H1 (cell line): ENCODE results near the gene SERPINE2. TPM values are rescaled to one million over a fixed set of nuclear protein-coding genes. Genes with fewer than 3 reads are reported as not detected.

Experiments used
- CTCF ChIA-PET: fragments of 300-600 bp; sonication (Branson Sonifier 250); formaldehyde crosslinking; loops from one replicate; lab custom pipeline; 2021; ENCODE audit not compliant: partially characterized antibody; lab: Charles Lee
- POLR2A ChIA-PET: fragments of 300-600 bp; sonication (Branson Sonifier 250); formaldehyde crosslinking; loops from one replicate; lab custom pipeline; 2021; ENCODE audit warnings: inconsistent platforms; ENCODE audit not compliant: partially characterized antibody; lab: Charles Lee
- DNase-seq, 2 experiments: peaks; one replicate each; pipeline versions ENCODE4 v3.0.0 to v3.0.0-alpha.2; 2010 to 2022; ENCODE audit warnings: low spot score in 2 of 2, low read depth in 1 of 2, mixed read lengths in 1 of 2
- FAIRE-seq: peaks from 2 replicates; lab custom pipeline; 2011; peaks lifted over from hg19 to GRCh38; lab: Jason Lieb, UNC
- H2AFZ ChIP-seq: 2 replicates; pipeline ENCODE4 v1.8.1; 2012; ENCODE audit warnings: low read length, inconsistent platforms
- H2AK5ac ChIP-seq: 2 replicates; pipeline ENCODE4 v1.6.1; 2013; ENCODE audit warnings: low read depth, low read length
- H2BK120ac ChIP-seq: replicated peaks from 2 replicates; pipeline ENCODE3; 2013; ENCODE audit warnings: low read depth, low read length, inconsistent platforms
- H2BK12ac ChIP-seq: 2 replicates; pipeline ENCODE4 v1.6.1; 2013; ENCODE audit warnings: low read depth, low read length
- H2BK15ac ChIP-seq: 2 replicates; pipeline ENCODE4 v1.6.1; 2013; ENCODE audit warnings: low read length
- H2BK20ac ChIP-seq: 2 replicates; pipeline ENCODE4 v1.6.1; 2013; ENCODE audit warnings: low read length
- H2BK5ac ChIP-seq: 2 replicates; pipeline ENCODE4 v1.6.1; 2013; ENCODE audit warnings: low read depth, low read length
- H3K14ac ChIP-seq: 2 replicates; pipeline ENCODE4 v1.6.1; 2013; ENCODE audit warnings: inconsistent platforms; ENCODE audit not compliant: insufficient read length
- H3K18ac ChIP-seq: 2 replicates; pipeline ENCODE4 v1.6.1; 2013; ENCODE audit warnings: low read length; ENCODE audit errors: extremely low read depth
- H3K23ac ChIP-seq: 2 replicates; pipeline ENCODE4 v1.6.1; 2013; ENCODE audit warnings: inconsistent platforms; ENCODE audit not compliant: insufficient read length
- H3K23me2 ChIP-seq: 2 replicates; pipeline ENCODE4 v1.6.1; 2013; ENCODE audit warnings: low read depth, low read length
- H3K27ac ChIP-seq: 2 replicates; pipeline ENCODE4 v1.6.1; 2011; ENCODE audit warnings: low read depth, low read length, inconsistent platforms
- H3K27me3 ChIP-seq, 4 experiments: replicated peaks in 1 of 4; 1 replicate in 1 of 4; 2 replicates in 3 of 4; pipeline versions ENCODE4 v1.6.1 to v1.8.1; 2011 to 2013; ENCODE audit warnings: low read length in 3 of 4, mild to moderate bottlenecking in 3 of 4, inconsistent platforms in 2 of 4, mixed read lengths in 2 of 4, moderate library complexity in 1 of 4; ENCODE audit not compliant: control insufficient read depth in 3 of 4, insufficient read depth in 3 of 4; ENCODE audit errors: extremely low read depth in 1 of 4
- H3K36me3 ChIP-seq, 4 experiments: 2 replicates each; pipeline versions ENCODE4 v1.6.1 to v1.8.1; 2011 to 2013; ENCODE audit warnings: mild to moderate bottlenecking in 4 of 4, low read length in 3 of 4, moderate library complexity in 2 of 4, control low read depth in 1 of 4, inconsistent platforms in 1 of 4; ENCODE audit not compliant: insufficient read depth in 4 of 4, control insufficient read depth in 2 of 4
- H3K4ac ChIP-seq: replicated peaks from 2 replicates; pipeline ENCODE3; 2013; ENCODE audit warnings: low read length, low read depth, mixed read lengths, inconsistent platforms; ENCODE audit not compliant: insufficient read length
- H3K4me1 ChIP-seq, 4 experiments: replicated peaks in 1 of 4; 1 replicate in 1 of 4; 2 replicates in 3 of 4; pipeline versions ENCODE4 v1.6.1 to v1.8.1; 2011 to 2013; ENCODE audit warnings: low read length in 3 of 4, inconsistent platforms in 2 of 4, mixed read lengths in 1 of 4; ENCODE audit not compliant: insufficient read depth in 4 of 4, control insufficient read depth in 3 of 4
- H3K4me2 ChIP-seq, 2 experiments: 2 replicates each; pipeline versions ENCODE4 v1.6.1 to v1.8.1; 2011 to 2013; ENCODE audit warnings: low read depth in 2 of 2, low read length in 2 of 2, control low read depth in 1 of 2, inconsistent platforms in 1 of 2, mild to moderate bottlenecking in 1 of 2; ENCODE audit not compliant: insufficient read depth in 1 of 2
- H3K4me3 ChIP-seq, 4 experiments: fragments of 200-600, 300-600 bp in 1 of 4; sonication (generic), shearing (Covaris generic), sonication (Bioruptor Twin) in 1 of 4; 2 replicates each; pipeline versions ENCODE4 v1.5.1 to v1.8.1; 2011 to 2016; ENCODE audit warnings: low read length in 4 of 4, low read depth in 3 of 4, control low read depth in 2 of 4, inconsistent platforms in 2 of 4, mild to moderate bottlenecking in 2 of 4, mixed read lengths in 1 of 4, moderate library complexity in 1 of 4; ENCODE audit not compliant: insufficient read depth in 2 of 4; ENCODE audit errors: extremely low read depth in 1 of 4
- H3K56ac ChIP-seq: replicated peaks from 2 replicates; pipeline ENCODE3; 2013; ENCODE audit warnings: low read depth, mild to moderate bottlenecking, mixed read lengths, low read length, inconsistent platforms; ENCODE audit not compliant: insufficient read length
- H3K79me1 ChIP-seq: 2 replicates; pipeline ENCODE4 v1.6.1; 2013; ENCODE audit warnings: low read depth, low read length, control low read depth
- H3K79me2 ChIP-seq, 2 experiments: 2 replicates each; pipeline versions ENCODE4 v1.6.1 to v1.8.1; 2012 to 2013; ENCODE audit warnings: low read length in 2 of 2, mild to moderate bottlenecking in 2 of 2, inconsistent platforms in 1 of 2; ENCODE audit not compliant: insufficient read depth in 2 of 2, control insufficient read depth in 1 of 2
- H3K9ac ChIP-seq, 4 experiments: replicated peaks in 1 of 4; 1 replicate in 1 of 4; 2 replicates in 3 of 4; pipeline versions ENCODE4 v1.6.1 to v1.8.1; 2011 to 2013; ENCODE audit warnings: low read depth in 3 of 4, low read length in 3 of 4, control low read depth in 2 of 4, mild to moderate bottlenecking in 2 of 4, moderate library complexity in 2 of 4, inconsistent platforms in 1 of 4; ENCODE audit errors: extremely low read depth in 1 of 4
- H3K9me3 ChIP-seq, 2 experiments: 2 replicates each; pipeline versions ENCODE4 v1.6.1 to v1.8.1; 2012 to 2013; ENCODE audit warnings: mild to moderate bottlenecking in 2 of 2, moderate library complexity in 2 of 2, control low read depth in 1 of 2, inconsistent platforms in 1 of 2, low read depth in 1 of 2, low read length in 1 of 2, mixed read lengths in 1 of 2; ENCODE audit not compliant: insufficient read depth in 2 of 2
- H4K20me1 ChIP-seq, 2 experiments: replicated peaks in 1 of 2; 2 replicates each; pipeline versions ENCODE3 to v1.8.1; 2011 to 2013; ENCODE audit warnings: inconsistent platforms in 2 of 2, low read length in 2 of 2, mild to moderate bottlenecking in 1 of 2; ENCODE audit not compliant: insufficient read depth in 2 of 2, control insufficient read depth in 1 of 2
- H4K5ac ChIP-seq: 2 replicates; pipeline ENCODE4 v1.6.1; 2013; ENCODE audit warnings: low read length, low read depth, mixed read lengths, inconsistent platforms; ENCODE audit not compliant: insufficient read length
- H4K8ac ChIP-seq: 2 replicates; pipeline ENCODE4 v1.8.0; 2013; ENCODE audit warnings: mild to moderate bottlenecking, moderate library complexity, low read length, inconsistent platforms; ENCODE audit not compliant: insufficient read depth; ENCODE audit errors: extremely low read depth
- H4K91ac ChIP-seq: replicated peaks from 2 replicates; pipeline ENCODE3; 2013; ENCODE audit warnings: low read length, mixed read lengths, inconsistent platforms; ENCODE audit not compliant: insufficient read length
- ASH2L ChIP-seq: fragments of 200-600, 300-600 bp; sonication (generic); IDR thresholded peaks from one replicate; pipeline ENCODE4 v1.7.1; 2017; ENCODE audit warnings: low read length
- CHD2 ChIP-seq: IDR thresholded peaks from 2 replicates; pipeline ENCODE4 v1.6.1; 2012; ENCODE audit warnings: low read length, improper control_type of control experiment
- JUND ChIP-seq: IDR thresholded peaks from 2 replicates; pipeline ENCODE4 v1.6.1; 2011; ENCODE audit warnings: mild to moderate bottlenecking, improper control_type of control experiment, low read length
- NANOG ChIP-seq: IDR thresholded peaks from 2 replicates; pipeline ENCODE4 v1.6.1; 2011; ENCODE audit warnings: low read length, low read depth, mild to moderate bottlenecking, inconsistent platforms; ENCODE audit not compliant: insufficient read depth, poor library complexity, severe bottlenecking
- POLR2AphosphoS5 ChIP-seq: IDR thresholded peaks from 2 replicates; pipeline ENCODE4 v1.6.1; 2011; ENCODE audit warnings: low read depth, low read length
- RNF2 ChIP-seq: fragments of 200-900, 300-1000 bp; sonication (generic); IDR thresholded peaks from 2 replicates; pipeline ENCODE4 v1.7.1; 2016; ENCODE audit warnings: borderline replicate concordance, low read depth, mild to moderate bottlenecking, antibody characterized with exemption, low read length; ENCODE audit not compliant: poor library complexity, severe bottlenecking; ENCODE audit errors: missing control alignments
- RXRA ChIP-seq: IDR thresholded peaks from 2 replicates; pipeline ENCODE4 v1.6.1; 2011; ENCODE audit warnings: low read depth, mild to moderate bottlenecking, low read length, moderate library complexity; ENCODE audit not compliant: insufficient read depth
- TAF1 ChIP-seq: IDR thresholded peaks from 2 replicates; pipeline ENCODE4 v1.6.1; 2011; ENCODE audit warnings: mild to moderate bottlenecking, low read depth, low read length
- USF2 ChIP-seq: IDR thresholded peaks from 2 replicates; pipeline ENCODE4 v1.6.1; 2011; ENCODE audit warnings: low read length, improper control_type of control experiment
- WGBS, 2 experiments: shearing (Covaris generic) in 1 of 2; methylation state at CpG; one replicate each; pipeline versions ENCODE4 v1.1.6 to v1.1.7; 2013 to 2015; ENCODE audit warnings: low lambda C conversion rate in 2 of 2, mixed read lengths in 2 of 2, inconsistent platforms in 1 of 2, low coverage in 1 of 2, missing lambda C conversion rate in 1 of 2; ENCODE audit not compliant: insufficient replicate concordance in 2 of 2, insufficient coverage in 1 of 2, insufficient read length in 1 of 2; ENCODE audit errors: extremely low coverage in 1 of 2, missing lambda C conversion rate in 1 of 2; 5-methylcytosine and 5-hydroxymethylcytosine counted together
- polyA plus RNA-seq, 7 experiments: library from polyadenylated mRNA; depleted of rRNA in 3 of 7; stranded (reverse) in 5 of 7; unstranded in 2 of 7; fragments of >200 nt in 5 of 7; fragments of 200-250 nt in 2 of 7; gene quantifications; 1 replicate in 5 of 7; 2 replicates in 1 of 7; 4 replicates in 1 of 7; pipeline versions ENCODE4 v1.2.1 to v1.2.3, GENCODE V29; 2011 to 2013; ENCODE audit warnings: missing spikeins in 2 of 7, mixed read lengths in 2 of 7
- total RNA-seq: library from RNA; stranded (reverse); fragmentation: NEBNext Ultra II Directional; extraction: Animal tissue kit (Norgen Biotek cat#: 25700); gene quantifications from 2 replicates; pipeline ENCODE4 v1.2.1, GENCODE V29; 2021

The SERPINE2 gene
- total and polyA plus RNA-seq, 2 of the 8 experiments (the other 6 are each of a cell fraction or from before 2014, with no cell fraction given), result 26.2 to 76.0 TPM

- DNase-seq, result peak; percentile 75 to 99
- peak; percentile 52 for FAIRE-seq
- TF ChIP-seq TAF1 (peak; percentile 98), JUND (peak; percentile 57; the same call in 1 of the 2 replicates), NANOG (peak; percentile 8), CHD2 (no peak), POLR2AphosphoS5 (peak; percentile 98), ASH2L (peak; percentile 100), RNF2 (no peak), USF2 (no peak), RXRA (no peak)
These were observed 81.8 kb downstream of the SERPINE2 start, which contains the start of gene MRPL44 for GRCh38 chr2:223957092-223957851. TSS of gene MRPL44 (plus strand) at chr2:223957463. CDS start at chr2:223957473, 10 bp downstream.

More at GRCh38 chr2:223957092-223957851, 81.8 kb downstream of the SERPINE2 start, which contains the start of gene MRPL44:
- 0 out of 2 replicates have a peak within 1 kb of the TSS, but pooled peaks have one; percentile 10 for H2BK12ac ChIP-seq
- no peak within 1 kb of the TSS for H3K23ac ChIP-seq
- peak within 1 kb of the TSS; percentile 82 for H2AFZ ChIP-seq
- H3K27ac ChIP-seq, result peak within 1 kb of the TSS; percentile 90
- no peak within 1 kb of the TSS; the same call in 1 of the 2 replicates for H3K18ac ChIP-seq
- no peak within 1 kb of the TSS for H3K14ac ChIP-seq
- H4K91ac ChIP-seq, result no peak within 1 kb of the TSS
- H3K4me1 ChIP-seq, result peaks cover 3 to 13% (median 5%) of the 10 kb centered on the region in 4 experiments; a peak in 4 of 7 replicates
- H3K4ac ChIP-seq, result no peak within 1 kb of the TSS
- H2AK5ac ChIP-seq, result no peak within 1 kb of the TSS; the same call in 1 of the 2 replicates
- H3K36me3 ChIP-seq, result peaks cover 0 to 30% (median 11%) of the 10 kb centered on the region in 4 experiments; a peak in 4 of 8 replicates
- peak within 1 kb of the TSS; percentile 73 for H2BK5ac ChIP-seq
- H4K20me1 ChIP-seq, result peaks cover 0 to 8% of the 10 kb centered on the region in 2 experiments
- peak within 1 kb of the TSS; percentile 3 for H3K56ac ChIP-seq
- no peak within 1 kb of the TSS for H2BK120ac ChIP-seq
- H2BK20ac ChIP-seq, result no peak within 1 kb of the TSS
- no peaks in the 10 kb centered on the region; the same call in 1 of the 2 replicates for H3K79me1 ChIP-seq
- H3K23me2 ChIP-seq, result no peaks in the 10 kb centered on the region; the same call in 1 of the 2 replicates
- ChIA-PET POLR2A (interaction anchor here (0.6 to 2.9 kb wide), 11 partner anchors 9 to 416 kb away, joined by 3 to 9 read pairs (median 3); partner anchors contain the start of gene WDFY1), CTCF (interaction anchor here (0.8 to 1.5 kb wide), 3 partner anchors 13 to 138 kb away, joined by 3 to 11 read pairs (median 3); no protein-coding TSS in a partner anchor)
- H3K9me3 ChIP-seq, result no peaks in the 10 kb centered on the region
- H3K4me3 ChIP-seq, result peak within 1 kb of the TSS; percentile 89 to 93 (median 91)
- peak within 1 kb of the TSS; percentile 57 to 68 for H3K4me2 ChIP-seq
- H2BK15ac ChIP-seq, result no peak within 1 kb of the TSS
- H4K8ac ChIP-seq, result peak within 1 kb of the TSS; percentile 99; the same call in 1 of the 2 replicates
- no peaks in the 10 kb centered on the region for H3K27me3 ChIP-seq
- H4K5ac ChIP-seq, result peak within 1 kb of the TSS; percentile 92
- 2% methylated on average over 62 of the region's 65 CpGs; no CpG with 5 or more reads in 1 of the 2 experiments for WGBS, 2 experiments
- H3K9ac ChIP-seq, result peak within 1 kb of the TSS; percentile 90 to 97 (median 96)
- peaks cover 22 to 50% of the 10 kb centered on the region in 2 experiments for H3K79me2 ChIP-seq
